Measurements from ENCODE around the gene TSHZ3. TPM values are rescaled to one million over a fixed set of nuclear protein-coding genes. Genes with fewer than 3 reads are reported as not detected.

Gene TSHZ3
- polyA plus RNA-seq, 1 donor from 2014 or later, result not detected

DNA sequence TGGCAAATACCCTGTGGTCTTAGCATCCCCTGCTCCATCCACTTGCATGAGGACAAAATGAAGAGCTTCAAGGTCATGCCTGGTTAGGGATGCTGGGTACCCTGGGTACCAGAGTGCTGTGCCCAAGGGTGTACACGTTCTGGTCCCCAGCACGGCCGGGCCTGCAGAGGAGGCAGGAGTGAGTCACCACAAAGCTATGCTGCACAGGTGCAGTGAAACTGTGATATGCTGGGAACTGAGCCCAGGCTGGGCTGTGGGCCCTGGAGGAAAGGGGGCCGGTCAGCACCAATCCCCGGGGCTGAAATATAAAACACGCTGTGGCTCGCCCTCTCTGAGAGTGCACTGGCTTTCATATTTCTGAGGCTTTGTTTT is 95.1 kb downstream of the TSHZ3 start:
- Mint-ChIP-seq H3K27me3 (no peaks in the 10 kb centered on the region), H3K4me1 (no peaks in the 10 kb centered on the region), H3K9me3 (peaks cover 0 to 9% (median 4%) of the 10 kb centered on the region in 3 donors), H3K36me3 (peaks cover 1% of the 10 kb centered on the region), H3K4me3 (no peak overlapping the region), H3K27ac (no peak overlapping the region)

- no peak overlapping the region for H3K27ac Mint-ChIP-seq
- no peak overlapping the region for H3K4me3 Mint-ChIP-seq
- peaks cover 0 to 9% (median 4%) of the 10 kb centered on the region in 3 donors for H3K9me3 Mint-ChIP-seq
- H3K27me3 Mint-ChIP-seq, result no peaks in the 10 kb centered on the region
- H3K4me1 Mint-ChIP-seq, result no peaks in the 10 kb centered on the region
- peaks cover 1% of the 10 kb centered on the region for H3K36me3 Mint-ChIP-seq
Observed at GRCh38 chr19:31253526-31254179, 95.6 kb downstream of the TSHZ3 start.

DNA sequence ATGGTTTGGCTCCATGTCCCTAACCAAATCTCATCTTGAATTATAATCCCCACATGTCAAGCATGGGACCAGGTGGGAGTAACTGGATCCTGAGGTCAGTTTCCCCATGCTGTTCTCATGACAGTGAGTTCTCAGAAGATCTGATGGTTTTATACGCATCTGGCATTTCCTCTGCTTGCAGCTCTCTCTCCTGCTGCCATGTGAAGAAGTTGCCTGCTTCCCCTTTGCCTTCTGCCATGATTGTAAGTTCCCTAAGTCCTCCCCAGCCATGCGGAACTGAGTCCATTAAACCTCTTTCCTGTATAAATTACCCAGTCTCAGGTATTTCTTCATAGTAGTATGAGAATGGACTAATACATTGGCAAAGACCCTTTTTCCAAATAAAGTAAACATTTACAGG is 96.8 kb downstream of the TSHZ3 start:
- no peaks in the 10 kb centered on the region for H3K27me3 Mint-ChIP-seq
- H3K4me3 Mint-ChIP-seq, result no peak overlapping the region
- no peak overlapping the region for H3K27ac Mint-ChIP-seq

GRCh38 chr19:31249217-31249616 is 100.0 kb downstream of the TSHZ3 start:
- H3K27ac Mint-ChIP-seq, result no peak overlapping the region
- no peak overlapping the region for H3K4me3 Mint-ChIP-seq
- H3K27me3 Mint-ChIP-seq, result no peaks in the 10 kb centered on the region
- H3K4me1 Mint-ChIP-seq, result no peaks in the 10 kb centered on the region
- peaks cover 0 to 8% (median 4%) of the 10 kb centered on the region in 3 donors for H3K9me3 Mint-ChIP-seq
- H3K36me3 Mint-ChIP-seq, result peaks cover 1% of the 10 kb centered on the region

More for the DNA sequence above, 96.8 kb downstream of the TSHZ3 start:
- Mint-ChIP-seq H3K9me3 (peaks cover 0 to 5% (median 4%) of the 10 kb centered on the region in 3 donors), H3K36me3 (peaks cover 1% of the 10 kb centered on the region), H3K4me1 (no peaks in the 10 kb centered on the region)

DNA sequence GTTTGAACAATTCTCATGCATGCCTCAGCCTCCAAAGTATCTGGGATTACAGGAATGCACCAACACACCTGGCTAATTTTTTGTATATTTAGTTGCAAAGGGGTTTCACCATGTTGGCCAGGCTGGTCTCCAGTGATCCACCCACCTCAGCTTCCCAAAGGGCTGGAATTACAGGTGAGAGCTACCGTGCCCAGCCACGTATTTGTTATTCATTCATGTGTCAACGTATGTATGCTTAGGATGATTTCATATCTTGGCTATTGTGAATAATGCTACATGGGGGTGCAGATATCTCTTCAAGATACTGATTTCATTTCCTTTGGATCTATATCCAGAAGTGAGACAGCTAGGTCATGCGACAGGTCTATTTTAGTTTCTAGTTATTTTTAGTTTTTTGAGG is 113.4 kb downstream of the TSHZ3 start:
- no peaks in the 10 kb centered on the region for H3K4me1 Mint-ChIP-seq
- no peak overlapping the region for H3K27ac Mint-ChIP-seq
- no peak overlapping the region for H3K4me3 Mint-ChIP-seq
- H3K9me3 Mint-ChIP-seq, result peaks cover 6 to 10% (median 7%) of the 10 kb centered on the region in 3 donors
- no peaks in the 10 kb centered on the region for H3K36me3 Mint-ChIP-seq
- H3K27me3 Mint-ChIP-seq, result no peaks in the 10 kb centered on the region

- no peaks in the 10 kb centered on the region for H3K4me1 Mint-ChIP-seq
- no peak overlapping the region for H3K27ac Mint-ChIP-seq
- peaks cover 5 to 6% (median 5%) of the 10 kb centered on the region in 3 donors for H3K9me3 Mint-ChIP-seq
- no peaks in the 10 kb centered on the region for H3K36me3 Mint-ChIP-seq
- H3K4me3 Mint-ChIP-seq, result no peak overlapping the region
- H3K27me3 Mint-ChIP-seq, result no peaks in the 10 kb centered on the region
Observed at GRCh38 chr19:31233295-31233800, 115.9 kb downstream of the TSHZ3 start.

- no peaks in the 10 kb centered on the region for H3K36me3 Mint-ChIP-seq
- H3K9me3 Mint-ChIP-seq, result peaks cover 5 to 6% (median 5%) of the 10 kb centered on the region in 3 donors
- no peak overlapping the region for H3K4me3 Mint-ChIP-seq
- no peaks in the 10 kb centered on the region for H3K27me3 Mint-ChIP-seq
- H3K27ac Mint-ChIP-seq, result no peak overlapping the region
- no peaks in the 10 kb centered on the region for H3K4me1 Mint-ChIP-seq
Observed at GRCh38 chr19:31232871-31233270, 116.4 kb downstream of the TSHZ3 start.

DNA sequence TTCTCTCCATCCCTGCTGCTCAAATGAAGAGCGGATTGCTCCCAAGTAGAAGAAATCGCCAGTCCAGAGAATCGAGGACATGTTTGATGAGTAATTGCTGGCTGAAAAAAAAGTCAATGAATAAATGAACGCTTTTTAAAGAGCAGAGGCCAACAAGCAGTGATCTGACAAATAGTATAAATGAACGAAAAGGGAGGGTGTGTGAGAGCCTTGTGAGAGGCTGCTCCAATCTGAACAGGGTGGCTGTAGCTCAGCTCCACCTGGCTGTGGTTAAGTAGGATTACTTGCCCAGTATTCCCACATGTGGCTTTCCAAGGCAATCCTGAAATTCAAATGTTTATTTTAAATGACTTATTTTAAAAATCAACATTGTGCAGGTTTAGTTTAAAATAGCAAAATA is 117.1 kb downstream of the TSHZ3 start:
- Mint-ChIP-seq H3K4me1 (no peaks in the 10 kb centered on the region), H3K9me3 (peaks cover 5 to 6% (median 5%) of the 10 kb centered on the region in 3 donors), H3K36me3 (no peaks in the 10 kb centered on the region), H3K27ac (no peak overlapping the region), H3K4me3 (no peak overlapping the region), H3K27me3 (no peaks in the 10 kb centered on the region)

DNA sequence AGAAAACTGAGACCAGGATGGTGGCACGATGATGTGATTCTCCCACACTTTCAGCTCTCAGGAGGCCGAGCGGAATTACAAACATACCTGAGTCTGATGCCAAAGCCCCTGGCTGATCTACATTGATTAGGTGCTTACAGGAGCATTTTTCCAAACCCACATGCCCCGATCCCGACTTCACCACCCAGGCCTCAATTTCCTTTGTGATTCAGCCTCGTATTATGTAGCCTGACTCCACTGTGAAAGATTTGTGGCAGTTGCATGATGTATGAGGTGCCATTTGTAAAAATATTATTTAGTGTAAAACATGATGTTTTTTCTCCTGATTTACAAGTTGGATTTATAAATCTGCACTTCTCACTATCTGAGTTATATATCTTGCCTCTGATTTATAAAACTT is 118.0 kb downstream of the TSHZ3 start:
- no peaks in the 10 kb centered on the region for H3K27me3 Mint-ChIP-seq

DNA sequence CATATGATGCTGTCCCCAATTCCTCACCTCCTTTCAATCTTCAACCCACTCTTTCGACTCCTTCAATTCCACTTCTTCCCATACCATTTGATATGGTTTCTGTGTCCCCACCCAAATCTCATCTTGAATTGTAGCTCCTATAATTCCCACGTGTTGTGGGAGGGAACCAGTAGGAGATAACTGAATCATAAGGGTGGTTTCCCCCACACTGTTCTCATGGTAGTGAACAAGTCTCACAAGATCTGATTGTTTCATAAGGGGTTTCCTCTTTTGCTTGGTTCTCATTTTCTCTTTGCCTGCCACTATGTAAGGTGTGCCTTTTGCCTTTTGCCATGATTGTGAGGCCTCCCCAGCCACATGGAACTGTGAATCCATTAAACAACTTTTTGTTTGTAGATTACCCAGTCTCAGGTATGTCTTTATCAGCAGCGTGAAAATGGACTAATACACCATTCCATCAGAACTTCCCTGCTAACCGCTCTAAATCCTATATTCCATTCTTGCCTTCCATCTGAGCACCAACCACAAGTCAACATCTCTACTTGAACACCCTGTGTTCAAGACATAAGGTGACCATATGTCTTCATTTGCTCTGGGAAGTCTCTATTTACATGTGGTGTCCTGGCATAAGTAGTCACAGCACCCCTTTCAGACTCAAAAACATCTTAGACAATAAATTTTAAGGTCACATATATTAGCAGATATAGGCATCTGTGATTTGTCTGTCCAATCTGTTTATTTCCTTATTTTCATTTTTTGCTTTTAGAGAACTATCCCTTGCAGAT is 122.9 kb downstream of the TSHZ3 start:
- Mint-ChIP-seq H3K27me3 (no peaks in the 10 kb centered on the region), H3K36me3 (no peaks in the 10 kb centered on the region)

More for the DNA sequence above, 118.0 kb downstream of the TSHZ3 start:
- Mint-ChIP-seq H3K4me3 (no peak overlapping the region), H3K36me3 (no peaks in the 10 kb centered on the region), H3K9me3 (peaks cover 3 to 12% (median 5%) of the 10 kb centered on the region in 3 donors), H3K4me1 (no peaks in the 10 kb centered on the region), H3K27ac (no peak overlapping the region)

More for the DNA sequence above, 122.9 kb downstream of the TSHZ3 start:
- H3K9me3 Mint-ChIP-seq, result peaks cover 3 to 8% (median 7%) of the 10 kb centered on the region in 3 donors
- H3K27ac Mint-ChIP-seq, result no peak overlapping the region
- H3K4me3 Mint-ChIP-seq, result no peak overlapping the region
- peaks cover 0 to 2% (median 0%) of the 10 kb centered on the region in 3 donors for H3K4me1 Mint-ChIP-seq

Data from IgD-negative memory B cell (primary cell).